Neural cell (in vitro differentiated cells): ENCODE results near the gene SREBF1. TPM values are rescaled to one million over a fixed set of nuclear protein-coding genes. Genes with fewer than 3 reads are reported as not detected.

Experiments used
- H2AFZ ChIP-seq: fragments of 200-600, 300-800 bp; sonication (generic), shearing (Covaris generic); 2 replicates; pipeline ENCODE4 v1.6.0; 2014; ENCODE audit warnings: low read depth, mild to moderate bottlenecking, antibody characterized with exemption, low read length, moderate library complexity
- H3F3A ChIP-seq: fragments of 200-600 bp; shearing (Covaris generic); 2 replicates; pipeline ENCODE4 v1.6.1; 2016; ENCODE audit warnings: mild to moderate bottlenecking, moderate library complexity, mixed read lengths, antibody characterized with exemption, low read length; ENCODE audit not compliant: insufficient read depth, poor library complexity, severe bottlenecking
- H3K27ac ChIP-seq: fragments of 200-600, 300-800 bp; sonication (generic), shearing (Covaris generic); 2 replicates; pipeline ENCODE4 v1.5.1; 2014; ENCODE audit warnings: mild to moderate bottlenecking, low read length, moderate library complexity
- H3K27me3 ChIP-seq: fragments of 300-800, 200-600 bp; sonication (generic), shearing (Covaris generic); 2 replicates; pipeline ENCODE4 v1.6.0; 2014; ENCODE audit warnings: mild to moderate bottlenecking, low read depth, low read length, moderate library complexity; ENCODE audit not compliant: insufficient read depth
- H3K36me3 ChIP-seq: fragments of 300-800, 200-600 bp; sonication (generic), shearing (Covaris generic); 2 replicates; pipeline ENCODE4 v1.5.1; 2014; ENCODE audit warnings: mild to moderate bottlenecking, antibody characterized with exemption, low read length, moderate library complexity; ENCODE audit not compliant: insufficient read depth
- H3K4me2 ChIP-seq: fragments of 300-800, 200-600 bp; sonication (generic), shearing (Covaris generic); 2 replicates; pipeline ENCODE4 v1.6.0; 2014; ENCODE audit warnings: mild to moderate bottlenecking, low read length
- H3K4me3 ChIP-seq: fragments of 300-800, 200-600 bp; sonication (generic), shearing (Covaris generic); 2 replicates; pipeline ENCODE4 v1.5.1; 2014; ENCODE audit warnings: mild to moderate bottlenecking, low read length, moderate library complexity
- H3K79me2 ChIP-seq: fragments of 200-600 bp; shearing (Covaris generic); replicated peaks from 2 replicates; pipeline ENCODE4 v1.6.0; 2014; ENCODE audit warnings: mild to moderate bottlenecking, low read length, moderate library complexity; ENCODE audit not compliant: insufficient read depth
- H3K9ac ChIP-seq: fragments of 300-800, 200-600 bp; sonication (generic), shearing (Covaris generic); 2 replicates; pipeline ENCODE4 v1.6.1; 2016; ENCODE audit warnings: mild to moderate bottlenecking, low read length, mixed read lengths
- H3K9me2 ChIP-seq: fragments of 200-600 bp; shearing (Covaris generic); 2 replicates; pipeline ENCODE4 v1.6.1; 2016; ENCODE audit warnings: mild to moderate bottlenecking, low read length, mixed read lengths; ENCODE audit not compliant: insufficient read depth
- H3K9me3 ChIP-seq: fragments of 200-600, 300-800 bp; sonication (generic), shearing (Covaris generic); 2 replicates; pipeline ENCODE4 v1.6.1; 2016; ENCODE audit warnings: mild to moderate bottlenecking, mixed run types, low read length, moderate library complexity, mixed read lengths
- H4K20me1 ChIP-seq: fragments of 200-600 bp; shearing (Covaris generic); 2 replicates; pipeline ENCODE4 v1.6.1; 2016; ENCODE audit warnings: mild to moderate bottlenecking, mixed run types; ENCODE audit not compliant: insufficient read depth
- CTCF ChIP-seq: fragments of 450-650 bp; IDR thresholded peaks from 2 replicates; pipeline ENCODE4 v1.5.1; 2014; ENCODE audit warnings: antibody characterized with exemption, mild to moderate bottlenecking, moderate library complexity; ENCODE audit not compliant: poor library complexity, severe bottlenecking
- EP300 ChIP-seq: fragments of 450-650 bp; conservative IDR thresholded peaks from 2 replicates; pipeline ENCODE4 v1.6.1; 2014; ENCODE audit warnings: antibody characterized with exemption, mild to moderate bottlenecking, moderate library complexity; ENCODE audit not compliant: poor library complexity, severe bottlenecking
- EZH2 ChIP-seq: fragments of 200-600, 300-800 bp; shearing (Covaris generic), sonication (generic); IDR thresholded peaks from 2 replicates; pipeline ENCODE4 v1.6.1; 2014; ENCODE audit warnings: antibody characterized with exemption, low read length, borderline replicate concordance, mild to moderate bottlenecking; ENCODE audit not compliant: insufficient read depth, poor library complexity, severe bottlenecking
- MXI1 ChIP-seq: fragments of 450-650 bp; conservative IDR thresholded peaks from 2 replicates; pipeline ENCODE4 v1.6.1; 2014; ENCODE audit warnings: antibody characterized with exemption, mild to moderate bottlenecking; ENCODE audit not compliant: poor library complexity, severe bottlenecking
- POLR2AphosphoS5 ChIP-seq: IDR thresholded peaks from 2 replicates; pipeline ENCODE4 v1.6.1; 2012
- RAD21 ChIP-seq: fragments of 450-650 bp; conservative IDR thresholded peaks from 2 replicates; pipeline ENCODE4 v1.6.1; 2014; ENCODE audit warnings: antibody characterized with exemption, mild to moderate bottlenecking, moderate library complexity
- SMC3 ChIP-seq: fragments of 450-650 bp; conservative IDR thresholded peaks from 2 replicates; pipeline ENCODE4 v1.6.1; 2014; ENCODE audit warnings: antibody characterized with exemption, mild to moderate bottlenecking, moderate library complexity; ENCODE audit not compliant: poor library complexity
- TAF1 ChIP-seq: IDR thresholded peaks from 2 replicates; pipeline ENCODE4 v1.6.1; 2012; ENCODE audit warnings: low read depth
- polyA plus RNA-seq: library from polyadenylated mRNA; depleted of rRNA; stranded (reverse); fragments of >200 nt; gene quantifications from 2 replicates; pipeline ENCODE4 v1.2.3, GENCODE V29; 2014
- TF ChIP-seq, protein P1 (sequence below): IDR thresholded peaks from 2 replicates; pipeline ENCODE4 v1.6.1; 2012; ENCODE audit warnings: borderline replicate concordance

Gene SREBF1
- polyA plus RNA-seq, 1 donor from 2014 or later: 22.5 TPM

DNA sequence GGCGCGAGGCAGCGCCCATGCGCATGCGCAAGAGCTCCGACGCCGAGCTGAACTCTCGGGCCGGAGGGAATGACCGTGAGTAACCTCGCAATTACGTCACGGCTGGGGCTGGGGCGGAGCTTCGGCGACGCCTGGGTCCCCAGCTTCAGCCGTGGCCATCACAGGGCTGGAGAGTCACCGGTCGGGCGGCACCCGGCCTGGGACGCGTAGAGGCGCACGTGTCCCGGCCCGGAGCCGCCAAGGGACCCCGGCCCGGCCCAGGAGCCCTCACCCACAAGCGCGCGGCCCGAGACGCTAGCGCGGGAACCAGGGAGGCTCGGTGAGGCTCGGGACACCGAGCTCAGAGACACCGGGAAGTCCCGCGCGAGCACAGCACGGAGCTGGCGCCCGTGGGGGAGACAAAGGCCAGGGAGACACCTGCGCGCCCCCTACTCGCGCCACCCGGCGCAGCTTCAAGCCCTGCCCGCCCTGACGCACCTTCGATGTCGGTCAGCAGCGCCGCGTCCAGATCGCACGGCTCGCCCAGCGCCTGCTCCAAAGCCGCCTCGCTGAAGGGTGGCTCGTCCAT, 452 bp downstream of the SREBF1 start:
- Histone ChIP-seq H3K27me3 (no peaks in the 10 kb centered on the region), H3K4me2 (no peak overlapping the region), H3K27ac (peak overlapping the region; percentile 86), H3K4me3 (peak overlapping the region; percentile 97), H3F3A (no peaks in the 10 kb centered on the region), H3K9me2 (no peaks in the 10 kb centered on the region), H3K9me3 (no peaks in the 10 kb centered on the region), H3K79me2 (peaks cover 14% of the 10 kb centered on the region), H3K36me3 (no peaks in the 10 kb centered on the region), H4K20me1 (no peaks in the 10 kb centered on the region), H2AFZ (peak overlapping the region; percentile 73), H3K9ac (peak overlapping the region; percentile 90)
- TF ChIP-seq MXI1 (peak; percentile 88), EP300 (peak; percentile 76), RAD21 (peak; percentile 47), SMC3 (peak; percentile 44), EZH2 (no peak), POLR2AphosphoS5 (peak; percentile 89), TAF1 (no peak), CTCF (no peak)
- TF ChIP-seq, protein P1, sequence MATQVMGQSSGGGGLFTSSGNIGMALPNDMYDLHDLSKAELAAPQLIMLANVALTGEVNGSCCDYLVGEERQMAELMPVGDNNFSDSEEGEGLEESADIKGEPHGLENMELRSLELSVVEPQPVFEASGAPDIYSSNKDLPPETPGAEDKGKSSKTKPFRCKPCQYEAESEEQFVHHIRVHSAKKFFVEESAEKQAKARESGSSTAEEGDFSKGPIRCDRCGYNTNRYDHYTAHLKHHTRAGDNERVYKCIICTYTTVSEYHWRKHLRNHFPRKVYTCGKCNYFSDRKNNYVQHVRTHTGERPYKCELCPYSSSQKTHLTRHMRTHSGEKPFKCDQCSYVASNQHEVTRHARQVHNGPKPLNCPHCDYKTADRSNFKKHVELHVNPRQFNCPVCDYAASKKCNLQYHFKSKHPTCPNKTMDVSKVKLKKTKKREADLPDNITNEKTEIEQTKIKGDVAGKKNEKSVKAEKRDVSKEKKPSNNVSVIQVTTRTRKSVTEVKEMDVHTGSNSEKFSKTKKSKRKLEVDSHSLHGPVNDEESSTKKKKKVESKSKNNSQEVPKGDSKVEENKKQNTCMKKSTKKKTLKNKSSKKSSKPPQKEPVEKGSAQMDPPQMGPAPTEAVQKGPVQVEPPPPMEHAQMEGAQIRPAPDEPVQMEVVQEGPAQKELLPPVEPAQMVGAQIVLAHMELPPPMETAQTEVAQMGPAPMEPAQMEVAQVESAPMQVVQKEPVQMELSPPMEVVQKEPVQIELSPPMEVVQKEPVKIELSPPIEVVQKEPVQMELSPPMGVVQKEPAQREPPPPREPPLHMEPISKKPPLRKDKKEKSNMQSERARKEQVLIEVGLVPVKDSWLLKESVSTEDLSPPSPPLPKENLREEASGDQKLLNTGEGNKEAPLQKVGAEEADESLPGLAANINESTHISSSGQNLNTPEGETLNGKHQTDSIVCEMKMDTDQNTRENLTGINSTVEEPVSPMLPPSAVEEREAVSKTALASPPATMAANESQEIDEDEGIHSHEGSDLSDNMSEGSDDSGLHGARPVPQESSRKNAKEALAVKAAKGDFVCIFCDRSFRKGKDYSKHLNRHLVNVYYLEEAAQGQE: peak; percentile 68

DNA sequence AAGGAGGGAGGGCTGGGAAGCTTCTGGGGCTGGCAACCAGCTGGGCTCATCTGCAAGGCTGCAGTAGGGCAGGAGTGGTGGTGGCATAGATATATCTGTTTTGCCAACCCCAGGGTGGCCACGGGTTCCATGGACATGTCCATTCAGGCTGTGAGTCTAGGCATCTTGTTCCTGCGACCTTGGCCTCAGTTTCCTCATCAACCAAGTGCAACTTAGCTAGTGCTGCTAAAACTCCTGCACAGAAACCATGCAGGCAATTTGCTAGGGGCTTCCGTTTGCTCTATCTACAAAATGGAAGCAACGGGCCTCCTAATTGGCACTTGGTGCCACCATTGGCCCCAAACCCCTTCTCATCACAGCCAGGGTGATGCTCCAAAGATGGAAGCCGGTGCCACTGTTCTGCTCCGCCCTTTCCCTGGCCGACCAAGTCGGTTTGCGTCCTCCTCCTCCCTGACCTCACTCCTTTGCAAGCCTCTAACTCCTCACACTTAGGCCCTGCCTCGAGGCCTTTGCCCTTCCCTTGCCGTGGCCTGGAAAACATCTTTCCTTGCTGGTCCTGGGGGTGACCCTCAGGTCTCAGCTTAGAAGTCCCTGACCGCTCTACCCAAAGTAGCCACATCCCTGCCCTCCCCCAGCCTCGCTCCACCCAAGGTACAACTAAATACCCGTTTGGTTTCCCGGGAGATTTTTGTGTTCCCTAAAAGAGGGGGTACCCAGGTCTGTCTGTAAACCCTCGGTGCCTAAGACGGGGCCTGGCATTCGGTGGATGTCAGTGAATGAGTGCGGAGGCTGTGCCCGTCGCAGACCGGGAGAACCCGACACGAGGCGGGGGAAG, 1.2 kb downstream of the SREBF1 start:
- H3F3A ChIP-seq: no peaks in the 10 kb centered on the region
- no peaks in the 10 kb centered on the region for H3K27me3 ChIP-seq
- H3K27ac ChIP-seq: peak overlapping the region; percentile 86
- H3K9ac ChIP-seq: peak overlapping the region; percentile 90
- no peaks in the 10 kb centered on the region for H3K9me2 ChIP-seq
- peak overlapping the region; percentile 61 for H3K4me2 ChIP-seq
- no peaks in the 10 kb centered on the region for H4K20me1 ChIP-seq
- H3K4me3 ChIP-seq: peak overlapping the region; percentile 97
- H2AFZ ChIP-seq: peak overlapping the region; percentile 22
- H3K79me2 ChIP-seq: peaks cover 14% of the 10 kb centered on the region
- no peaks in the 10 kb centered on the region for H3K9me3 ChIP-seq
- TF ChIP-seq, protein P1: peak; percentile 7
- no peak for TF ChIP-seq EP300
- H3K36me3 ChIP-seq: no peaks in the 10 kb centered on the region
